HTERT RPE-1 (cell line): ENCODE measurements around the gene NUDT4B.
"Not testable (repeated sequence)": the region's sequence is repeated elsewhere in the genome, so short reads cannot be mapped to it uniquely, and the experiment has no call there.

ENCODE experiments used
- in situ Hi-C: fragments of 300-500 bp; cut with MboI; formaldehyde crosslinking; loops from 4 replicates; pipeline ENCODE4 v1.14.3; 2020; ENCODE audit warnings: low sequenced_read_pairs

NUDT4B gene

GRCh38 chr1:148748563-148749334 lies at the start of gene NUDT4B:
NUDT4B (plus strand) TSS chr1:148748774; CDS start chr1:148748953, 179 bp downstream.
- in situ Hi-C loops = not testable (repeated sequence)

- in situ Hi-C loops = not testable (repeated sequence)
Observed at GRCh38 chr1:148699357-148699756, 49.2 kb upstream of the NUDT4B start.

- in situ Hi-C loops = not testable (repeated sequence)
Observed at GRCh38 chr1:148702242-148702641, 46.3 kb upstream of the NUDT4B start.

GRCh38 chr1:148703973-148704591 lies 44.5 kb upstream of the NUDT4B start:
- in situ Hi-C loops = not testable (repeated sequence)

GRCh38 chr1:148705316-148705948 lies 43.1 kb upstream of the NUDT4B start:
- in situ Hi-C loops = not testable (repeated sequence)

GRCh38 chr1:148708779-148709333 lies 39.7 kb upstream of the NUDT4B start:
- in situ Hi-C loops = not testable (repeated sequence)

GRCh38 chr1:148710772-148711523 lies 37.6 kb upstream of the NUDT4B start:
- in situ Hi-C loops = not testable (repeated sequence)

- in situ Hi-C loops = not testable (repeated sequence)
Observed at GRCh38 chr1:148712353-148712752, 36.2 kb upstream of the NUDT4B start.

GRCh38 chr1:148715518-148715917 lies 33.1 kb upstream of the NUDT4B start:
- in situ Hi-C loops = not testable (repeated sequence)

GRCh38 chr1:148716966-148717520 lies 31.5 kb upstream of the NUDT4B start:
- in situ Hi-C loops = not testable (repeated sequence)

- in situ Hi-C loops = not testable (repeated sequence)
Observed at GRCh38 chr1:148720918-148721317, 27.7 kb upstream of the NUDT4B start.

- in situ Hi-C loops = not testable (repeated sequence)
Observed at GRCh38 chr1:148722758-148723157, 25.8 kb upstream of the NUDT4B start.

- in situ Hi-C loops = not testable (repeated sequence)
Observed at GRCh38 chr1:148723515-148723914, 25.1 kb upstream of the NUDT4B start.

GRCh38 chr1:148724872-148725271 lies 23.7 kb upstream of the NUDT4B start:
- in situ Hi-C loops = not testable (repeated sequence)

GRCh38 chr1:148727862-148728261 lies 20.7 kb upstream of the NUDT4B start:
- in situ Hi-C loops = not testable (repeated sequence)

GRCh38 chr1:148729128-148729527 lies 19.4 kb upstream of the NUDT4B start:
- in situ Hi-C loops = not testable (repeated sequence)

- in situ Hi-C loops = not testable (repeated sequence)
Observed at GRCh38 chr1:148729541-148729940, 19.0 kb upstream of the NUDT4B start.

GRCh38 chr1:148732277-148732676 lies 16.3 kb upstream of the NUDT4B start:
- in situ Hi-C loops = not testable (repeated sequence)

GRCh38 chr1:148733585-148734310 lies 14.8 kb upstream of the NUDT4B start:
- in situ Hi-C loops = not testable (repeated sequence)

- in situ Hi-C loops = not testable (repeated sequence)
Observed at GRCh38 chr1:148734311-148734662, 14.3 kb upstream of the NUDT4B start.
